ENCODE measurements around the gene TRPM3. TPM values are rescaled to one million over a fixed set of nuclear protein-coding genes. Genes with fewer than 3 reads are reported as not detected.

The TRPM3 gene
- total and polyA plus RNA-seq, 10 donors = 0.02 to 6.7 (median 1.6) TPM

DNA sequence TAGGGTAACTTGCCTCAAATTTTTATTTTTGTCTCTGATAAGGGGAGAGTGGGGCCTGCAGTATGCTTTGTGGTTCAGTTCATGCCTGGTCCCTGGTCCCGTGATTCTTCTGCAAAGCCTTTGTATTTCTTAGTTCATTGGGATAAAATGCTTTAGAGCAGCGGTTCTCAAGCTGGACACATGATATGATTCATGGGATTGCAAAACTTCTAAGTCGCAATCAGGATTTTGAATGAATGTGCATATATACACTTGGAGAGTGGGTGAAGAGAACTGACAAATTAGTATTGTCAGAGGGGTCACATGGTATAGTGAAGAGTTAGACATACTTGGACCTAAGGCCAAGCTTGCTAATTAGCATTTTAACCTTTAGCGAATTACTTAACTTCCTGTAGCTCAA, 441.6 kb downstream of the TRPM3 start:
- no peaks in the 10 kb centered on the region for H3K36me3 ChIP-seq
- H3K27me3 ChIP-seq (replicated peaks in 1 of 7) = no peaks in the 10 kb centered on the region
- H3K4me1 ChIP-seq = no peaks in the 10 kb centered on the region
- DNase-seq = no peak
- 81 to 96% (median 87%) methylated on average over 4 of the region's 4 CpGs for whole genome bisulfite sequencing, 5 donors
- no peak overlapping the region for H3K4me3 ChIP-seq
- no peak overlapping the region for H3K27ac ChIP-seq
- intact Hi-C loops (cut with DNase I; ENCODE audit: low total_unique reads) = no loop called here
- TF ChIP-seq POLR2AphosphoS5 (IDR thresholded peaks at IDR 0.05) (no peak), POLR2A (IDR thresholded peaks at IDR 0.05) (no peak)
- TF ChIP-seq, protein P1, sequence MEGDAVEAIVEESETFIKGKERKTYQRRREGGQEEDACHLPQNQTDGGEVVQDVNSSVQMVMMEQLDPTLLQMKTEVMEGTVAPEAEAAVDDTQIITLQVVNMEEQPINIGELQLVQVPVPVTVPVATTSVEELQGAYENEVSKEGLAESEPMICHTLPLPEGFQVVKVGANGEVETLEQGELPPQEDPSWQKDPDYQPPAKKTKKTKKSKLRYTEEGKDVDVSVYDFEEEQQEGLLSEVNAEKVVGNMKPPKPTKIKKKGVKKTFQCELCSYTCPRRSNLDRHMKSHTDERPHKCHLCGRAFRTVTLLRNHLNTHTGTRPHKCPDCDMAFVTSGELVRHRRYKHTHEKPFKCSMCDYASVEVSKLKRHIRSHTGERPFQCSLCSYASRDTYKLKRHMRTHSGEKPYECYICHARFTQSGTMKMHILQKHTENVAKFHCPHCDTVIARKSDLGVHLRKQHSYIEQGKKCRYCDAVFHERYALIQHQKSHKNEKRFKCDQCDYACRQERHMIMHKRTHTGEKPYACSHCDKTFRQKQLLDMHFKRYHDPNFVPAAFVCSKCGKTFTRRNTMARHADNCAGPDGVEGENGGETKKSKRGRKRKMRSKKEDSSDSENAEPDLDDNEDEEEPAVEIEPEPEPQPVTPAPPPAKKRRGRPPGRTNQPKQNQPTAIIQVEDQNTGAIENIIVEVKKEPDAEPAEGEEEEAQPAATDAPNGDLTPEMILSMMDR (IDR thresholded peaks at IDR 0.05 in 8 of 11, conservative IDR thresholded peaks at IDR 0.05 in 3 of 11) = no peak
- H3K9me3 ChIP-seq = no peaks in the 10 kb centered on the region

DNA sequence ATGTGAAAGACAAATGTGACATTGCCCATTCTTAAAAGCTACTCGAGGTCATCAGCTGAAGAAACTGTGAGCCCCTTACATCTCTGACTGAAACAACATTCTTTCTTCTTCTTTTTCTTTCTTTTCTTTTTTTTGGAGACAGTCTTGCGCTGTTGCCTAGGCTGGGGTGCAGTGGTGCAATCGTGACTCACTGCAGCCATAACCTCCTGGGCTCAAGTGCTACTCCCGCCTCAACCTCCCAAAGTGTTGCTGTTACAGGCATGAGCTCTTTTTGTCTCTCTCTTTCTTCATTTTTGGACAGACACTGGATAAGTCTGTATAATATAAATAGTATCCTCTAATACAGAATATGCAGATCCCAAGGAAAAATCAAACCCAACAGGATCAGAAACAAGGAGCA, 443.3 kb downstream of the TRPM3 start:
- intact Hi-C loops (cut with DNase I; ENCODE audit: low total_unique reads) = no loop called here
- 69 to 85% (median 79%) methylated on average over 4 of the region's 4 CpGs for WGBS, 5 donors

DNA sequence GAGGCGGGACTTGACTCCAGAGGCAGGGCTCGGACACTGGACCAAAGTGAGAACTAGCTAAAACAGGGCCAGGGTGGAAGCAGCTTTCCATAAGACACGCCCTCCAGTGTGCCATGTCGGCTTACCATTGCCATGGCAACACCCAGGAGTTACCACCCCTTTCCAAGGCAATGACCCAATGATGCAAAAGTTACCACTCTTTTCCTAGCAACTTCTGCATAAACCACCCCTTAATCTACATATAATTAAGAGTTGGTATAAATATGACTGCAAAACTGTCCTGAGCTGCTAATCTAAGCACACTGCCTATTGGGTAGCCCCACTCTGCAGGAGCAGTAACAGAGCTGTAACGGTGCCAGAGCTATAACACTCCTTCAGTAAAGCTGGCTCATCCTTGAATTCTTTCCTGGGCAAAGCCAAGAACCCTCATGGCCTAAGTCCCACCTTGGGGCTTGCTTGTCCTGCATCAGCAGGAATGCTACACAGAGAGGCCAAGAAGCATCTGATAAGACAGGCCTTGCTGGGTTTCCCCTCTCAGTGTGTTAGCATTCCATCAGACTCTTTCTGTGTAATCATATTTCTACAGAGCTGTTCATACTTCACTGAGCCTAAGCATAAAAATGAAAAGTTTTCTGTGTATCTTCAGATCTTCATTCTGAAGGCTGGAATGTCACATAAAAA, 444.2 kb downstream of the TRPM3 start:
- Histone ChIP-seq H3K27me3 (replicated peaks in 1 of 7) (no peaks in the 10 kb centered on the region), H3K4me3 (no peak overlapping the region), H3K9me3 (no peaks in the 10 kb centered on the region), H3K27ac (no peak overlapping the region), H3K36me3 (no peaks in the 10 kb centered on the region), H3K4me1 (no peaks in the 10 kb centered on the region)
- 84 to 93% (median 87%) methylated on average over 5 of the region's 5 CpGs for WGBS, 5 donors
- intact Hi-C loops (cut with DNase I; ENCODE audit: low total_unique reads) = no loop called here
- TF ChIP-seq POLR2A (IDR thresholded peaks at IDR 0.05) (no peak), POLR2AphosphoS5 (IDR thresholded peaks at IDR 0.05) (no peak)
- TF ChIP-seq, protein P1 (IDR thresholded peaks at IDR 0.05 in 8 of 11, conservative IDR thresholded peaks at IDR 0.05 in 3 of 11) = no peak
- no peak for DNase-seq

More for the DNA sequence above, 443.3 kb downstream of the TRPM3 start:
- no peaks in the 10 kb centered on the region for H3K36me3 ChIP-seq
- no peak overlapping the region for H3K4me3 ChIP-seq
- no peak for DNase-seq
- no peak for TF ChIP-seq POLR2AphosphoS5 (IDR thresholded peaks at IDR 0.05)
- TF ChIP-seq POLR2A (IDR thresholded peaks at IDR 0.05) = no peak
- TF ChIP-seq, protein P1 (IDR thresholded peaks at IDR 0.05 in 8 of 11, conservative IDR thresholded peaks at IDR 0.05 in 3 of 11) = no peak
- H3K4me1 ChIP-seq = no peaks in the 10 kb centered on the region
- H3K27me3 ChIP-seq (replicated peaks in 1 of 7) = no peaks in the 10 kb centered on the region
- no peaks in the 10 kb centered on the region for H3K9me3 ChIP-seq
- H3K27ac ChIP-seq = no peak overlapping the region

DNA sequence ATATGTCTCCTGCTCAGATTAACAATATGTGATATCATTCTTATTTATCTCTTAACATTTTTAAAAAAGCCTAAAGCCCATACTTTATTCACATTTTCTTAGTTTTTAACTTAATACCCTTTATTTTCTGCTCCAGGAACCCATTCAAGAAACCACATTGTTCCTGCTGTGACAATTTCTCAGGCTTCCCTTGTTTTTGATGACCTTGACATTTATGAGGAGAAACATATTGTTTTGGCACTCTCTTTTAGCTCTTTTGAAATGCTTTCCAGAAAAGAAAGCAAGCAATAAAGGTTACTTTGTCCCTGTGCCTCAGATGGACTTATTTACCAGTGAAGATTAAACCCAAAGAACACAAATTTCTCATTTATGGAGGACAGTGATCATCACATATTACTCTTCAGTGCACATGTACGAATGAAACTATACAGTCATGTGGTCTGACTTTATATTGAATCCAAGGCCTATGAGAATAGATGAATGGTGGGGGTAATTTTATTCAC, 445.5 kb downstream of the TRPM3 start:
- Histone ChIP-seq H3K9me3 (no peaks in the 10 kb centered on the region), H3K4me3 (no peak overlapping the region), H3K36me3 (no peaks in the 10 kb centered on the region), H3K27me3 (replicated peaks in 1 of 7) (no peaks in the 10 kb centered on the region), H3K4me1 (no peaks in the 10 kb centered on the region), H3K27ac (no peak overlapping the region)
- intact Hi-C loops (cut with DNase I; ENCODE audit: low total_unique reads) = no loop called here
- WGBS, 5 donors = 75 to 92% (median 79%) methylated on average over 1 of the region's 1 CpG
- no peak for TF ChIP-seq POLR2A (IDR thresholded peaks at IDR 0.05)
- TF ChIP-seq, protein P1 (IDR thresholded peaks at IDR 0.05 in 8 of 11, conservative IDR thresholded peaks at IDR 0.05 in 3 of 11) = no peak
- TF ChIP-seq POLR2AphosphoS5 (IDR thresholded peaks at IDR 0.05) = no peak
- DNase-seq = no peak

Measured in spleen (tissue), 11 donors.